H1 (cell line): ENCODE measurements around the gene CAPN13. TPM values are rescaled to one million over a fixed set of nuclear protein-coding genes. Genes with fewer than 3 reads are reported as not detected.

Source experiments
- SIRT6 ChIP-seq: IDR thresholded peaks from one replicate; pipeline ENCODE4 v1.7.1; 2012; ENCODE audit warnings: low read length, inconsistent platforms
- polyA plus RNA-seq, 7 experiments: library from polyadenylated mRNA; depleted of rRNA in 3 of 7; stranded (reverse) in 5 of 7; unstranded in 2 of 7; fragments of >200 nt in 5 of 7; fragments of 200-250 nt in 2 of 7; gene quantifications; 1 replicate in 5 of 7; 2 replicates in 1 of 7; 4 replicates in 1 of 7; pipeline versions ENCODE4 v1.2.1 to v1.2.3, GENCODE V29; 2011 to 2013; ENCODE audit warnings: missing spikeins in 2 of 7, mixed read lengths in 2 of 7
- total RNA-seq: library from RNA; stranded (reverse); fragmentation: NEBNext Ultra II Directional; extraction: Animal tissue kit (Norgen Biotek cat#: 25700); gene quantifications from 2 replicates; pipeline ENCODE4 v1.2.1, GENCODE V29; 2021
- TF ChIP-seq, protein P1 (sequence below): IDR thresholded peaks from 2 replicates; pipeline ENCODE4 v1.6.1; 2011; ENCODE audit warnings: low read depth, mild to moderate bottlenecking, low read length; ENCODE audit not compliant: insufficient read depth
- TF ChIP-seq, protein P2 (sequence below): IDR thresholded peaks from 2 replicates; pipeline ENCODE4 v1.6.1; 2011; ENCODE audit warnings: low read length, improper control_type of control experiment

Gene CAPN13
- total and polyA plus RNA-seq, 2 of the 8 experiments (the other 6 are each of a cell fraction or from before 2014, with no cell fraction given): 2.4 TPM

DNA sequence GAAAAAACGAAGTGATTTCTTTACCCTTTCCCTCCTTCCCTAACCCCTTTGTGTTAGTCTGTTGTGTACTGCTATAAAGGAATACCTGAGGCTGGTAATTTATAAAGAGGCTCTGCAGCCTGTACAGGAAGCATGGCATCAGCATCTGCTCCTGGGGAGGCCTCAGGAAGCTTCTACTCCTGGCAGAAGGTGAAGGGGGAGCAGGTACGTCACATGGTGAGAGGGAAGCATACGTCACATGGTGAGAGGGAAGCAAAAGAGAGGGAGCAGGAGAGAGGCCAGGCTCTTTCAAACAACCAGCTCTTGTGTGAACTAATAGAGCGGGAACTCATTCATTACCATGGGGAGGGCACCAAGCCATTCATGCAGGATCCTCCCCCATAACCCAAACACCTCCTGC is 126.2 kb downstream of the CAPN13 start (continued):
- TF ChIP-seq, protein P1, sequence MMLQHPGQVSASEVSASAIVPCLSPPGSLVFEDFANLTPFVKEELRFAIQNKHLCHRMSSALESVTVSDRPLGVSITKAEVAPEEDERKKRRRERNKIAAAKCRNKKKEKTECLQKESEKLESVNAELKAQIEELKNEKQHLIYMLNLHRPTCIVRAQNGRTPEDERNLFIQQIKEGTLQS: no peak
- TF ChIP-seq SIRT6: no peak
- TF ChIP-seq, protein P2, sequence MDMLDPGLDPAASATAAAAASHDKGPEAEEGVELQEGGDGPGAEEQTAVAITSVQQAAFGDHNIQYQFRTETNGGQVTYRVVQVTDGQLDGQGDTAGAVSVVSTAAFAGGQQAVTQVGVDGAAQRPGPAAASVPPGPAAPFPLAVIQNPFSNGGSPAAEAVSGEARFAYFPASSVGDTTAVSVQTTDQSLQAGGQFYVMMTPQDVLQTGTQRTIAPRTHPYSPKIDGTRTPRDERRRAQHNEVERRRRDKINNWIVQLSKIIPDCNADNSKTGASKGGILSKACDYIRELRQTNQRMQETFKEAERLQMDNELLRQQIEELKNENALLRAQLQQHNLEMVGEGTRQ: no peak
